GM23248 (cell line): Measurements from ENCODE around the gene FGFR1OP2.

Experiments used
- EZH2 ChIP-seq: fragments of 200-600 bp; sonication (generic); IDR thresholded peaks from 2 replicates; pipeline ENCODE4 v1.6.1; 2018; ENCODE audit warnings: antibody characterized with exemption, mild to moderate bottlenecking; ENCODE audit not compliant: insufficient read depth, poor library complexity, severe bottlenecking
- EZH2phosphoT487 ChIP-seq: fragments of 200-600 bp; sonication (generic); IDR thresholded peaks from 2 replicates; pipeline ENCODE4 v1.6.1; 2018; ENCODE audit warnings: antibody characterized with exemption, moderate library complexity, mild to moderate bottlenecking, low read depth; ENCODE audit not compliant: insufficient read depth

GRCh38 chr12:26966842-26967241 lies 28.6 kb downstream of the FGFR1OP2 start:
- no peak for TF ChIP-seq EZH2
- TF ChIP-seq EZH2phosphoT487: no peak
